ENCODE data around the gene CCKAR. TPM values are rescaled to one million over a fixed set of nuclear protein-coding genes. Genes with fewer than 3 reads are reported as not detected.

Gene CCKAR
- total RNA-seq, 1 experiment from 2014 or later = not detected

DNA sequence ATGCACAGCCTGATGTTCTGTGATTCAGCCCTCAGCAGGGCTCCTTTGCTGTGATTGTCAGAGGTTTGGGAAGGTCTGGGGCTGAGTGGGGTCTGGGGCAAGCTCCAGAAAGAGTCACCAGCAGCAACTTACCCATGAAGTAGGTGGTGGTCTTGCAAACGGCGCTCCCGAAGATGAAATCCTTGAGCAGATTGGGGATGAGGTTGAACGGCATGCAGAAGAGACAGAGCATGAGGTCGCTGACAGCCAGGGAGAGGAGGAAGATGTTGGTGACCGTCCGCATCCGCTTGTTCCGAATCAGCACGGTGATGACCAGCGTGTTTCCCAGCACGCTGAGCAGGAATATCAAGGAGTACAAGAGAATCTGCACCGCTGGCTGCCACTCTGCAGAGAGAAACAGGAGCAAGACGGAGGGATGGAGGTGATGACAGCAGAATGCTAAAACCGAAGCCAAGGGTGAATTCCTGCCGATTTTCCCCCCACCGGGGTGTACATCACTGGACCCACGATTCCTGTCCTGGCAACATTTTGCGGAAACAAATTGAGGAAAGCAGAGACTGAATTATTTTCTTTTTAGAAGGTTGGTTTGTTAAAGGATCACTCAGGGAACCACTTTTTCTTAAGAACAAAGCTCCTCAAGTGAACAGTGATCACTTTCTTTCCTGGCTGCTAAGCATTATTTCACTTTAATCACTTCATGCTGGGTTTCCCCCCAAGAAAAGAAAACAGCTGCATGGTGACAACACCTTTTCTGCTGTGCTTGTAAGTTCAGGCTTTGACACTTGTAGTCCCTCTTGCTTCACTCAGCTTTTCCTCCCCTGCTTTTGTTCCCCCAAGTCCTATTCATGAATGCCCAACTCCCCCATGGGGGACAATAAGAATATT is 941 bp downstream of the CCKAR start:
- CTCF ChIA-PET = no interaction called here
- TF ChIP-seq SIN3A (IDR thresholded peaks at IDR 0.05; ENCODE audit: borderline replicate concordance, insufficient read depth, low read depth, low read length) = no peak
- TF ChIP-seq TCF7L2 (IDR thresholded peaks at IDR 0.05; ENCODE audit: low read depth, low read length) = no peak
- no peak for TF ChIP-seq POLR2AphosphoS5 (IDR thresholded peaks at IDR 0.05; ENCODE audit: low read depth, low read length)
- TF ChIP-seq, protein P1, sequence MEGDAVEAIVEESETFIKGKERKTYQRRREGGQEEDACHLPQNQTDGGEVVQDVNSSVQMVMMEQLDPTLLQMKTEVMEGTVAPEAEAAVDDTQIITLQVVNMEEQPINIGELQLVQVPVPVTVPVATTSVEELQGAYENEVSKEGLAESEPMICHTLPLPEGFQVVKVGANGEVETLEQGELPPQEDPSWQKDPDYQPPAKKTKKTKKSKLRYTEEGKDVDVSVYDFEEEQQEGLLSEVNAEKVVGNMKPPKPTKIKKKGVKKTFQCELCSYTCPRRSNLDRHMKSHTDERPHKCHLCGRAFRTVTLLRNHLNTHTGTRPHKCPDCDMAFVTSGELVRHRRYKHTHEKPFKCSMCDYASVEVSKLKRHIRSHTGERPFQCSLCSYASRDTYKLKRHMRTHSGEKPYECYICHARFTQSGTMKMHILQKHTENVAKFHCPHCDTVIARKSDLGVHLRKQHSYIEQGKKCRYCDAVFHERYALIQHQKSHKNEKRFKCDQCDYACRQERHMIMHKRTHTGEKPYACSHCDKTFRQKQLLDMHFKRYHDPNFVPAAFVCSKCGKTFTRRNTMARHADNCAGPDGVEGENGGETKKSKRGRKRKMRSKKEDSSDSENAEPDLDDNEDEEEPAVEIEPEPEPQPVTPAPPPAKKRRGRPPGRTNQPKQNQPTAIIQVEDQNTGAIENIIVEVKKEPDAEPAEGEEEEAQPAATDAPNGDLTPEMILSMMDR (IDR thresholded peaks at IDR 0.05) = no peak
- TF ChIP-seq, protein P2, sequence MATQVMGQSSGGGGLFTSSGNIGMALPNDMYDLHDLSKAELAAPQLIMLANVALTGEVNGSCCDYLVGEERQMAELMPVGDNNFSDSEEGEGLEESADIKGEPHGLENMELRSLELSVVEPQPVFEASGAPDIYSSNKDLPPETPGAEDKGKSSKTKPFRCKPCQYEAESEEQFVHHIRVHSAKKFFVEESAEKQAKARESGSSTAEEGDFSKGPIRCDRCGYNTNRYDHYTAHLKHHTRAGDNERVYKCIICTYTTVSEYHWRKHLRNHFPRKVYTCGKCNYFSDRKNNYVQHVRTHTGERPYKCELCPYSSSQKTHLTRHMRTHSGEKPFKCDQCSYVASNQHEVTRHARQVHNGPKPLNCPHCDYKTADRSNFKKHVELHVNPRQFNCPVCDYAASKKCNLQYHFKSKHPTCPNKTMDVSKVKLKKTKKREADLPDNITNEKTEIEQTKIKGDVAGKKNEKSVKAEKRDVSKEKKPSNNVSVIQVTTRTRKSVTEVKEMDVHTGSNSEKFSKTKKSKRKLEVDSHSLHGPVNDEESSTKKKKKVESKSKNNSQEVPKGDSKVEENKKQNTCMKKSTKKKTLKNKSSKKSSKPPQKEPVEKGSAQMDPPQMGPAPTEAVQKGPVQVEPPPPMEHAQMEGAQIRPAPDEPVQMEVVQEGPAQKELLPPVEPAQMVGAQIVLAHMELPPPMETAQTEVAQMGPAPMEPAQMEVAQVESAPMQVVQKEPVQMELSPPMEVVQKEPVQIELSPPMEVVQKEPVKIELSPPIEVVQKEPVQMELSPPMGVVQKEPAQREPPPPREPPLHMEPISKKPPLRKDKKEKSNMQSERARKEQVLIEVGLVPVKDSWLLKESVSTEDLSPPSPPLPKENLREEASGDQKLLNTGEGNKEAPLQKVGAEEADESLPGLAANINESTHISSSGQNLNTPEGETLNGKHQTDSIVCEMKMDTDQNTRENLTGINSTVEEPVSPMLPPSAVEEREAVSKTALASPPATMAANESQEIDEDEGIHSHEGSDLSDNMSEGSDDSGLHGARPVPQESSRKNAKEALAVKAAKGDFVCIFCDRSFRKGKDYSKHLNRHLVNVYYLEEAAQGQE (IDR thresholded peaks at IDR 0.05; ENCODE audit: insufficient read depth in 1 of 2, low read depth in 2 of 2, low read length in 1 of 2) = no peak
- in situ Hi-C loops (cut with HindIII; ENCODE audit: low pct_unique_long_range_greater_than_20kb, low sequenced_read_pairs) (no loop called here), intact Hi-C loops (cut with micrococcal nuclease; ENCODE audit: unreplicated experiment) (no loop called here)
- Histone ChIP-seq H3K27me3 (ENCODE audit: control insufficient read depth, insufficient read depth, low read length) (peaks cover 8% of the 10 kb centered on the region), H3K36me3 (ENCODE audit: control insufficient read depth, insufficient read depth, low read length) (no peaks in the 10 kb centered on the region), H3K4me3 (ENCODE audit: low read depth in 2 of 2, low read length in 2 of 2) (no peak overlapping the region), H3K9me3 (ENCODE audit: control insufficient read depth, insufficient read depth, low read depth, low read length) (no peaks in the 10 kb centered on the region), H3K27ac (ENCODE audit: low read length) (no peak overlapping the region), H3K4me1 (ENCODE audit: control insufficient read depth, insufficient read depth, low read length) (no peaks in the 10 kb centered on the region)
- ATAC-seq = no peak
- no peak for DNase-seq (ENCODE audit: low read depth, low spot score)
- POLR2A ChIA-PET = no interaction called here
- BruUV-seq (replicated peaks) = no TSS peak

DNA sequence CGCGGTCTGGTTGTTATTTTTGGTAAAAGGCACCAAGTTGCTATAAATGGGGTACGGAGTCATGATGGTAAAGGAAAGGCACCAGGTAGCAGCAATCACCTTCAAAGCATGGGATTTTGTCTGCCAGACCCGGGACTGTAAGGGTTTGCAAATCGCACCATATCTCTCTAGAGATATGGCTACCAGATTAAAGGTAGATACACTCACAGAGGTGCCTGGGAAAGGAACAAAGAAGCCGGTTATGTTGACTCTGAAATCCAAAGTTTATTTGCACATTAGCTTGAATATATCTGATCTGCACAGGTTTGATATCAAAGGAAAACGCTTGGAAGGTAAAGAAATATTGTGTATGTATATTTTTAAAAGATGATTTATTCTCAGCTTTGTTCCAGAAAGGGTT is 4.6 kb downstream of the CCKAR start:
- Histone ChIP-seq H3K4me3 (ENCODE audit: low read depth in 2 of 2, low read length in 2 of 2) (no peak overlapping the region), H3K27ac (ENCODE audit: low read length) (no peak overlapping the region), H3K9me3 (ENCODE audit: control insufficient read depth, insufficient read depth, low read depth, low read length) (no peaks in the 10 kb centered on the region), H3K36me3 (ENCODE audit: control insufficient read depth, insufficient read depth, low read length) (no peaks in the 10 kb centered on the region), H3K27me3 (ENCODE audit: control insufficient read depth, insufficient read depth, low read length) (peaks cover 10% of the 10 kb centered on the region), H3K4me1 (ENCODE audit: control insufficient read depth, insufficient read depth, low read length) (no peaks in the 10 kb centered on the region)
- ChIA-PET POLR2A (no interaction called here), CTCF (no interaction called here)
- no TSS peak for BruUV-seq (replicated peaks)
- TF ChIP-seq, protein P2 (IDR thresholded peaks at IDR 0.05; ENCODE audit: insufficient read depth in 1 of 2, low read depth in 2 of 2, low read length in 1 of 2) = no peak
- TF ChIP-seq POLR2AphosphoS5 (IDR thresholded peaks at IDR 0.05; ENCODE audit: low read depth, low read length) = no peak
- ATAC-seq (no peak), DNase-seq (ENCODE audit: low read depth, low spot score) (no peak)
- in situ Hi-C loops (cut with HindIII; ENCODE audit: low pct_unique_long_range_greater_than_20kb, low sequenced_read_pairs) = no loop called here
- intact Hi-C loops (cut with micrococcal nuclease; ENCODE audit: unreplicated experiment) = no loop called here

Data from Panc1 (cell line).